ENCODE measurements around the gene HOXC12.

Gene HOXC12

GRCh38 chr12:53954694-53955035 is at the start of gene HOXC12:
Gene HOXC12, plus strand, starts transcription at chr12:53954903. Its CDS starts 27 bp downstream, at chr12:53954930.
- H3K4me3 ChIP-seq (ENCODE audit: low read depth, low read length), result no peak within 1 kb of the TSS
- no peak for DNase-seq (ENCODE audit: low read depth)
- no peak for TF ChIP-seq CTCF (conservative IDR thresholded peaks at IDR 0.05; ENCODE audit: low read depth, low read length)

- TF ChIP-seq CTCF (conservative IDR thresholded peaks at IDR 0.05; ENCODE audit: low read depth, low read length), result no peak
- DNase-seq (ENCODE audit: low read depth), result no peak
These were observed 47.6 kb upstream of the HOXC12 start for GRCh38 chr12:53907103-53907502.

GRCh38 chr12:53916788-53917655 is 37.7 kb upstream of the HOXC12 start:
- no peak overlapping the region for H3K4me3 ChIP-seq (ENCODE audit: low read depth, low read length)
- TF ChIP-seq CTCF (conservative IDR thresholded peaks at IDR 0.05; ENCODE audit: low read depth, low read length), result no peak
- no peak for DNase-seq (ENCODE audit: low read depth)

More at GRCh38 chr12:53907103-53907502, 47.6 kb upstream of the HOXC12 start:
- H3K4me3 ChIP-seq (ENCODE audit: low read depth, low read length), result no peak overlapping the region

- no peak for DNase-seq (ENCODE audit: low read depth)
- TF ChIP-seq CTCF (conservative IDR thresholded peaks at IDR 0.05; ENCODE audit: low read depth, low read length), result no peak
- H3K4me3 ChIP-seq (ENCODE audit: low read depth, low read length), result no peak overlapping the region
These were observed 29.9 kb upstream of the HOXC12 start for GRCh38 chr12:53924521-53925405.

GRCh38 chr12:53927220-53928029 is 27.3 kb upstream of the HOXC12 start:
- H3K4me3 ChIP-seq (ENCODE audit: low read depth, low read length), result no peak overlapping the region
- TF ChIP-seq CTCF (conservative IDR thresholded peaks at IDR 0.05; ENCODE audit: low read depth, low read length), result no peak
- no peak for DNase-seq (ENCODE audit: low read depth)

GRCh38 chr12:53928054-53928835 is 26.5 kb upstream of the HOXC12 start:
- no peak for TF ChIP-seq CTCF (conservative IDR thresholded peaks at IDR 0.05; ENCODE audit: low read depth, low read length)
- H3K4me3 ChIP-seq (ENCODE audit: low read depth, low read length), result no peak overlapping the region
- no peak for DNase-seq (ENCODE audit: low read depth)

Data from choroid plexus epithelial cell (primary cell).